A549 (cell line): Measurements from ENCODE around the gene GYG2. TPM values are rescaled to one million over a fixed set of nuclear protein-coding genes. Genes with fewer than 3 reads are reported as not detected.
A peak's percentile ranks its signal among the peaks of the same experiment; 100 is the strongest.

Source experiments
- ATAC-seq, 2 experiments: fragments of 200-7000 bp in 1 of 2; fragments of >200 bp in 1 of 2; cut with Nextera tagmentation in 1 of 2; cut with Tn5 transposase in 1 of 2; 3 replicates each; pipeline versions ENCODE4 v1.8.0 to v1.9.1; 2018 to 2020; ENCODE audit warnings: mild to moderate bottlenecking in 1 of 2, moderate library complexity in 1 of 2
- CTCF ChIA-PET: fragments of 300-600 bp; sonication (Branson Sonifier 250); formaldehyde crosslinking; extraction: SDS; loops from one replicate; lab custom pipeline; 2021; ENCODE audit warnings: antibody characterized with exemption, inconsistent platforms; lab: Yijun Ruan, JAX
- POLR2A ChIA-PET: fragments of 350-600 bp; formaldehyde crosslinking; extraction: SDS; loops from one replicate; lab custom pipeline; 2021; ENCODE audit warnings: antibody characterized with exemption, inconsistent platforms; lab: Yijun Ruan, JAX
- DNase-seq, 2 experiments: peaks; one replicate each; pipeline versions ENCODE4 v3.0.0 to v3.0.0-alpha.2; 2011 to 2016; ENCODE audit warnings: low read depth in 1 of 2, low spot score in 1 of 2
- FAIRE-seq: peaks from 2 replicates; lab custom pipeline; 2011; peaks lifted over from hg19 to GRCh38; lab: Jason Lieb, UNC
- H3K27ac ChIP-seq, 2 experiments: fragments of >200 bp; sonication (Bioruptor Twin); formaldehyde crosslinking; 3 replicates each; pipeline ENCODE4 v1.5.1; 2016 to 2017
- H3K4me1 ChIP-seq: fragments of >200 bp; sonication (Bioruptor Twin); formaldehyde crosslinking; 3 replicates; pipeline ENCODE4 v1.6.1; 2016
- H3K4me2 ChIP-seq: fragments of >200 bp; sonication (Bioruptor Twin); formaldehyde crosslinking; 3 replicates; pipeline ENCODE4 v1.6.1; 2016
- H3K4me3 ChIP-seq: fragments of >200 bp; sonication (Bioruptor Twin); formaldehyde crosslinking; 3 replicates; pipeline ENCODE4 v1.5.1; 2016
- H3K9me3 ChIP-seq: fragments of >200 bp; sonication (Bioruptor Twin); formaldehyde crosslinking; 3 replicates; pipeline ENCODE4 v1.6.1; 2016
- BHLHE40 ChIP-seq: IDR thresholded peaks from 2 replicates; pipeline ENCODE4 v1.6.1; 2012; ENCODE audit warnings: low read depth, low read length, inconsistent platforms
- CHD2 ChIP-seq: fragments of 150-350 bp; IDR thresholded peaks from 2 replicates; pipeline ENCODE4 v1.6.1; 2014; ENCODE audit warnings: low read length; ENCODE audit not compliant: partially characterized antibody
- FOSL2 ChIP-seq, 2 experiments: fragments of 450-650 bp in 1 of 2; fragments of >200 bp in 1 of 2; sonication (Bioruptor Twin) in 1 of 2; formaldehyde crosslinking; IDR thresholded peaks; 2 replicates each; pipeline versions ENCODE4 v1.5.0 to v1.6.1; 2016 to 2020; ENCODE audit warnings: mild to moderate bottlenecking in 1 of 2, moderate library complexity in 1 of 2
- GATA3 ChIP-seq: IDR thresholded peaks from 2 replicates; pipeline ENCODE4 v1.6.1; 2012; ENCODE audit warnings: borderline replicate concordance
- HEYL ChIP-seq: fragments of 250-450 bp; sonication (Bioruptor Pico); IDR thresholded peaks from 2 replicates; pipeline ENCODE4 v1.8.0; 2021; ENCODE audit warnings: mild to moderate bottlenecking, moderate library complexity
- HOXA7 ChIP-seq: fragments of 250-450 bp; sonication (Bioruptor Pico); IDR thresholded peaks from 2 replicates; pipeline ENCODE4 v1.5.0; 2020; ENCODE audit warnings: mild to moderate bottlenecking, moderate library complexity
- HOXB5 ChIP-seq: fragments of 250-450 bp; sonication (Bioruptor Pico); IDR thresholded peaks from 2 replicates; pipeline ENCODE4 v1.5.0; 2020; ENCODE audit warnings: mild to moderate bottlenecking, moderate library complexity
- JUN ChIP-seq, 2 experiments: fragments of >200 bp; sonication (Bioruptor Twin); formaldehyde crosslinking; IDR thresholded peaks; 2 replicates in 1 of 2; 3 replicates in 1 of 2; pipeline ENCODE4 v1.6.1; 2016 to 2017
- PBX3 ChIP-seq: IDR thresholded peaks from 2 replicates; pipeline ENCODE4 v1.6.1; 2012
- PHF8 ChIP-seq: fragments of 200-600 bp; sonication (generic); IDR thresholded peaks from 2 replicates; pipeline ENCODE4 v1.6.1; 2016; ENCODE audit warnings: low read depth, mild to moderate bottlenecking, antibody characterized with exemption, moderate library complexity, borderline replicate concordance
- RAD21 ChIP-seq, 2 experiments: fragments of >200 bp in 1 of 2; sonication (Bioruptor Twin) in 1 of 2; formaldehyde crosslinking in 1 of 2; IDR thresholded peaks in 1 of 2; conservative IDR thresholded peaks in 1 of 2; 2 replicates in 1 of 2; 3 replicates in 1 of 2; pipeline ENCODE4 v1.6.1; 2012 to 2018; ENCODE audit warnings: inconsistent platforms in 1 of 2
- RARB ChIP-seq: fragments of 250-450 bp; sonication (Bioruptor Pico); IDR thresholded peaks from 2 replicates; pipeline ENCODE4 v1.8.0; 2021; ENCODE audit warnings: mild to moderate bottlenecking, moderate library complexity
- REST ChIP-seq: fragments of 200-600 bp; sonication (generic); IDR thresholded peaks from 2 replicates; pipeline ENCODE4 v1.6.1; 2016; ENCODE audit warnings: antibody characterized with exemption, mild to moderate bottlenecking, moderate library complexity
- RFX5 ChIP-seq: fragments of 450-650 bp; IDR thresholded peaks from 2 replicates; pipeline ENCODE4 v1.7.1; 2014; ENCODE audit warnings: antibody characterized with exemption, mild to moderate bottlenecking, moderate library complexity
- RNF2 ChIP-seq: fragments of 200-600 bp; sonication (generic); IDR thresholded peaks from 2 replicates; pipeline ENCODE4 v1.6.1; 2016; ENCODE audit warnings: low read depth, mild to moderate bottlenecking, antibody characterized with exemption, moderate library complexity, borderline replicate concordance
- SMC3 ChIP-seq: fragments of >200 bp; sonication (Bioruptor Twin); formaldehyde crosslinking; IDR thresholded peaks from 3 replicates; pipeline ENCODE4 v1.6.1; 2018; ENCODE audit warnings: inconsistent platforms
- SREBF2 ChIP-seq: fragments of 450-650 bp; IDR thresholded peaks from 2 replicates; pipeline ENCODE4 v1.6.1; 2014; ENCODE audit warnings: mild to moderate bottlenecking, moderate library complexity
- TFCP2L1 ChIP-seq: fragments of 250-450 bp; sonication (Bioruptor Pico); IDR thresholded peaks from 2 replicates; pipeline ENCODE4 v1.5.0; 2021; ENCODE audit warnings: mild to moderate bottlenecking
- WGBS: methylation state at CpG from one replicate; pipeline ENCODE4 v1.1.6; 2017; ENCODE audit errors: missing lambda C conversion rate; 5-methylcytosine and 5-hydroxymethylcytosine counted together
- polyA plus RNA-seq, 4 experiments: library from polyadenylated mRNA; depleted of rRNA in 3 of 4; stranded (reverse); fragments of >200 nt; fragmentation: RNase III in 1 of 4; extraction: RNeasy Plus Mini Kit Qiagen cat#74134 plus additional on column Dnase treatment in 1 of 4; gene quantifications; 2 replicates in 3 of 4; 3 replicates in 1 of 4; pipeline ENCODE4 v1.2.3, GENCODE V29; 2011 to 2017
- TF ChIP-seq, protein P1 (sequence below): fragments of >200 bp; sonication (Bioruptor Twin); formaldehyde crosslinking; IDR thresholded peaks from 3 replicates; pipeline ENCODE4 v1.5.1; 2016
- TF ChIP-seq, protein P2 (sequence below): fragments of 250-450 bp; sonication (Bioruptor Pico); IDR thresholded peaks from 2 replicates; pipeline ENCODE4 v1.5.0; 2021; ENCODE audit warnings: mild to moderate bottlenecking, moderate library complexity, borderline replicate concordance

Gene GYG2
- polyA plus RNA-seq, 2 of the 4 experiments (the other 2 are of a cell fraction), result 12.7 to 14.3 TPM

GRCh38 chrX:2908125-2908685 is 79.5 kb downstream of the GYG2 start:
- POLR2A ChIA-PET, result no interaction called here
- DNase-seq (no peak), FAIRE-seq (peak; percentile 36)
- Histone ChIP-seq H3K4me2 (no peak overlapping the region), H3K4me3 (no peak overlapping the region)
- no peak for TF ChIP-seq JUN (IDR thresholded peaks at IDR 0.05)
- TF ChIP-seq RAD21 (conservative IDR thresholded peaks at IDR 0.05 in 1 of 2, IDR thresholded peaks at IDR 0.05 in 1 of 2), result no peak
- TF ChIP-seq, all 56 proteins: peak for 0
- no peak overlapping the region for H3K27ac ChIP-seq
- CTCF ChIA-PET, result interaction anchor here (0.7 kb wide), 1 partner anchor 13 kb away, joined by 3 read pairs; no protein-coding TSS in a partner anchor
- ATAC-seq, result no peak
- H3K4me1 ChIP-seq, result no peaks in the 10 kb centered on the region
- 83% methylated on average over 2 of the region's 2 CpGs for WGBS
- H3K9me3 ChIP-seq, result peaks cover 8% of the 10 kb centered on the region; the same call in 1 of the 3 replicates

DNA sequence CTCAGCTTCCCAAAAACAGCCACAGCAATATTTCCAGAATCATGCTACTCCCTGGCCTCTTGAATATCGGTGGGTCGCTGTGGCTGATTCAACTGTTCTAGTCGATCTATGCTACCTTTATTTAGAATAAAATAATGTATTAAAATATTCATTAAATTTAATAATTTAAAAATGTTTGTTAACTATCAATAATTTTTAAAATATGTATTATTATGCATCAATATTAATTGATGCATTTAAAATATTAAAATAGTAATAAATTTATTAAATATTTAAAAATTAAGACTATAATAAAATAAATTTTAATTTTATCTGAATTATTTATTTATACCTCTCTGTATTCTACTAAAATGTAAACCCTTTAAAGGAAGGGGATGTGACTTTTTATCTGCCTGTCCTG is 81.4 kb downstream of the GYG2 start:
- Histone ChIP-seq H3K27ac (no peak overlapping the region), H3K4me3 (no peak overlapping the region), H3K9me3 (no peaks in the 10 kb centered on the region), H3K4me2 (no peak overlapping the region), H3K4me1 (no peaks in the 10 kb centered on the region)
- ChIA-PET POLR2A (no interaction called here), CTCF (no interaction called here)
- DNase-seq (no peak), ATAC-seq (no peak), FAIRE-seq (no peak)
- 88% methylated on average over 3 of the region's 3 CpGs for WGBS
- no peak for TF ChIP-seq PHF8
- no peak for TF ChIP-seq FOSL2 (IDR thresholded peaks at IDR 0.05)
- no peak for TF ChIP-seq FOSL2 (CRISPR knock-in tag; IDR thresholded peaks at IDR 0.05)
- no peak for TF ChIP-seq RNF2
- no peak for TF ChIP-seq TFCP2L1 (CRISPR knock-in tag)
- TF ChIP-seq RARB (CRISPR knock-in tag), result no peak
- no peak for TF ChIP-seq JUN (IDR thresholded peaks at IDR 0.05)
- TF ChIP-seq GATA3, result no peak
- no peak for TF ChIP-seq PBX3

- FAIRE-seq (no peak), ATAC-seq (peak in 1 of 2 experiments; percentile 66; a peak in 2 of 6 replicates), DNase-seq (no peak)
- Histone ChIP-seq H3K27ac (no peak overlapping the region), H3K4me2 (no peak overlapping the region), H3K4me3 (no peak overlapping the region), H3K9me3 (no peaks in the 10 kb centered on the region), H3K4me1 (no peaks in the 10 kb centered on the region)
- WGBS, result 40% methylated on average over 3 of the region's 3 CpGs
- ChIA-PET POLR2A (no interaction called here), CTCF (interaction anchor here (0.6 to 1.0 kb wide), 2 partner anchors 13 to 29 kb away, joined by 3 to 4 read pairs; no protein-coding TSS in a partner anchor)
- TF ChIP-seq SREBF2 (no peak), HOXB5 (CRISPR knock-in tag) (no peak), RFX5 (no peak), SMC3 (0 out of 3 replicates have a peak, but pooled peaks have one; percentile 8), BHLHE40 (no peak), FOSL2 (IDR thresholded peaks at IDR 0.05) (no peak), FOSL2 (CRISPR knock-in tag; IDR thresholded peaks at IDR 0.05) (no peak), HOXA7 (CRISPR knock-in tag) (no peak), HEYL (CRISPR knock-in tag) (no peak), CHD2 (no peak), RAD21 (conservative IDR thresholded peaks at IDR 0.05 in 1 of 2, IDR thresholded peaks at IDR 0.05 in 1 of 2) (peak in 1 of 2 experiments; percentile 22; a peak in 1 of 5 replicates), REST (no peak)
- TF ChIP-seq, protein P1, sequence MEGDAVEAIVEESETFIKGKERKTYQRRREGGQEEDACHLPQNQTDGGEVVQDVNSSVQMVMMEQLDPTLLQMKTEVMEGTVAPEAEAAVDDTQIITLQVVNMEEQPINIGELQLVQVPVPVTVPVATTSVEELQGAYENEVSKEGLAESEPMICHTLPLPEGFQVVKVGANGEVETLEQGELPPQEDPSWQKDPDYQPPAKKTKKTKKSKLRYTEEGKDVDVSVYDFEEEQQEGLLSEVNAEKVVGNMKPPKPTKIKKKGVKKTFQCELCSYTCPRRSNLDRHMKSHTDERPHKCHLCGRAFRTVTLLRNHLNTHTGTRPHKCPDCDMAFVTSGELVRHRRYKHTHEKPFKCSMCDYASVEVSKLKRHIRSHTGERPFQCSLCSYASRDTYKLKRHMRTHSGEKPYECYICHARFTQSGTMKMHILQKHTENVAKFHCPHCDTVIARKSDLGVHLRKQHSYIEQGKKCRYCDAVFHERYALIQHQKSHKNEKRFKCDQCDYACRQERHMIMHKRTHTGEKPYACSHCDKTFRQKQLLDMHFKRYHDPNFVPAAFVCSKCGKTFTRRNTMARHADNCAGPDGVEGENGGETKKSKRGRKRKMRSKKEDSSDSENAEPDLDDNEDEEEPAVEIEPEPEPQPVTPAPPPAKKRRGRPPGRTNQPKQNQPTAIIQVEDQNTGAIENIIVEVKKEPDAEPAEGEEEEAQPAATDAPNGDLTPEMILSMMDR, result peak; percentile 34
- TF ChIP-seq, protein P2, sequence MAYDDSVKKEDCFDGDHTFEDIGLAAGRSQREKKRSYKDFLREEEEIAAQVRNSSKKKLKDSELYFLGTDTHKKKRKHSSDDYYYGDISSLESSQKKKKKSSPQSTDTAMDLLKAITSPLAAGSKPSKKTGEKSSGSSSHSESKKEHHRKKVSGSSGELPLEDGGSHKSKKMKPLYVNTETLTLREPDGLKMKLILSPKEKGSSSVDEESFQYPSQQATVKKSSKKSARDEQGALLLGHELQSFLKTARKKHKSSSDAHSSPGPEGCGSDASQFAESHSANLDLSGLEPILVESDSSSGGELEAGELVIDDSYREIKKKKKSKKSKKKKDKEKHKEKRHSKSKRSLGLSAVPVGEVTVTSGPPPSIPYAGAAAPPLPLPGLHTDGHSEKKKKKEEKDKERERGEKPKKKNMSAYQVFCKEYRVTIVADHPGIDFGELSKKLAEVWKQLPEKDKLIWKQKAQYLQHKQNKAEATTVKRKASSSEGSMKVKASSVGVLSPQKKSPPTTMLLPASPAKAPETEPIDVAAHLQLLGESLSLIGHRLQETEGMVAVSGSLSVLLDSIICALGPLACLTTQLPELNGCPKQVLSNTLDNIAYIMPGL, result no peak
Observed at GRCh38 chrX:2913118-2913517, 84.4 kb downstream of the GYG2 start.
